ENCODE data around the gene JAML. TPM values are rescaled to one million over a fixed set of nuclear protein-coding genes. Genes with fewer than 3 reads are reported as not detected.

JAML gene
- total and polyA plus RNA-seq, 9 of the 15 experiments (the other 6 are each of a cell fraction or from before 2014, with no cell fraction given): 0.05 to 0.32 (median 0.22) TPM; not detected in 4

DNA sequence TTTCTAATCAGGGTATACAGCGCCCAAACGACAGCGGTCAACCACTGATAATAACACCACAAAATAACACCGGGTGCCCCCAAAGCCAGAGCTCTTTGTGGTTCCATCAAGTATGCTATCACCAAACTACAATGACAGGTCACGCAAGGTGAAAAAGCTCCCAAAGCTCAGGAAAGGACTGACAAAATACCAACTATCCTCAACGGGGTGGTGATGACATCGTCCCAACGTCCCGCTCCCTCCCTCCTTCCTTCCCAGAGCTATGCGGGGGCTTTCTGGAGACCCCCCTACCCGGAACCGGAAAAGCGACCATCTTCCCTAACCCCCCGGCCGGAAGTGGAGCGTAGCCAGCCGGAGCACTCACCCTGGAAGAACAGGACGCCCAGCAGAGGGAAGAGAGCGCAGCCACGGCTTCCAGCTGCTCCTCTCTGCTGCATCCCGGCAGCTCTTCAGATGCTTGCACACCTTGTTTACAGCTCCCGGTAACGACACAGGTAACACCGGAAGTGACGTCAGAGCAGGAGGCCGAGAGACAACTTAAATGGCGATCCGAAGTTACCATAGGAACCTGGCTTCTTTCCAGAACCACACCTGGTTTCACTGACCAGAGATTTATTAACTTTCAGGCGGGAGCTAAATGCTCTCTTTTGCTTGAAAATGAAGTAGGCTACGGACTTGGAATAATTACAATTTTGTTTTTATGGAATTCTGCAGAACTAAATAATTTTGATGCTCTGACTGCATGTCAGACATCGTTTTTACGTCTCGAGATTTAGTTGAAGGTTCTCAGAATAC lies 27.2 kb upstream of the JAML start, which contains the start of gene MPZL3 (continued):
- TF ChIP-seq, protein P1, sequence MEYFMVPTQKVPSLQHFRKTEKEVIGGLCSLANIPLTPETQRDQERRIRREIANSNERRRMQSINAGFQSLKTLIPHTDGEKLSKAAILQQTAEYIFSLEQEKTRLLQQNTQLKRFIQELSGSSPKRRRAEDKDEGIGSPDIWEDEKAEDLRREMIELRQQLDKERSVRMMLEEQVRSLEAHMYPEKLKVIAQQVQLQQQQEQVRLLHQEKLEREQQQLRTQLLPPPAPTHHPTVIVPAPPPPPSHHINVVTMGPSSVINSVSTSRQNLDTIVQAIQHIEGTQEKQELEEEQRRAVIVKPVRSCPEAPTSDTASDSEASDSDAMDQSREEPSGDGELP (CRISPR knock-in tag; IDR thresholded peaks at IDR 0.05; ENCODE audit: borderline replicate concordance): peak; percentile 67; the same call in 1 of the 2 replicates
- no peak for TF ChIP-seq POLR2H (tag; IDR thresholded peaks at IDR 0.05; ENCODE audit: low read depth)
- no peak for TF ChIP-seq HMGN3 (IDR thresholded peaks at IDR 0.05; ENCODE audit: borderline replicate concordance, extremely low read depth, insufficient read length, low read depth, low read length)
- TF ChIP-seq NFXL1 (CRISPR knock-in tag; IDR thresholded peaks at IDR 0.05): no peak
- TF ChIP-seq PATZ1 (CRISPR knock-in tag; IDR thresholded peaks at IDR 0.05; ENCODE audit: borderline replicate concordance): no peak
- TF ChIP-seq CREM (IDR thresholded peaks at IDR 0.05; ENCODE audit: low read depth): peak; percentile 96
- peak; percentile 92 for TF ChIP-seq NFRKB (IDR thresholded peaks at IDR 0.05; ENCODE audit: low read depth)
- TF ChIP-seq TCF15 (CRISPR knock-in tag; IDR thresholded peaks at IDR 0.05): no peak
- TF ChIP-seq EHMT2 (IDR thresholded peaks at IDR 0.05): peak; percentile 99
- 0 out of 2 replicates have a peak, but pooled peaks have one; percentile 38 for TF ChIP-seq ZNF583 (CRISPR knock-in tag; IDR thresholded peaks at IDR 0.05)
- TF ChIP-seq MTF1 (CRISPR knock-in tag; IDR thresholded peaks at IDR 0.05; ENCODE audit: borderline replicate concordance): no peak
- TF ChIP-seq ETV5 (CRISPR knock-in tag; IDR thresholded peaks at IDR 0.05; ENCODE audit: low read depth): peak; percentile 95
- no peak for TF ChIP-seq CLOCK (CRISPR knock-in tag; IDR thresholded peaks at IDR 0.05; ENCODE audit: borderline replicate concordance)
- TF ChIP-seq NBN (IDR thresholded peaks at IDR 0.05; ENCODE audit: low read depth): no peak
- TF ChIP-seq HDAC8 (tag; IDR thresholded peaks at IDR 0.05): peak; percentile 75; the same call in 1 of the 2 replicates
- TF ChIP-seq LEF1 (IDR thresholded peaks at IDR 0.05): no peak
- 0 out of 2 replicates have a peak, but pooled peaks have one; percentile 45 for TF ChIP-seq NCOA1 (IDR thresholded peaks at IDR 0.05; ENCODE audit: low read depth)
- TF ChIP-seq DDX20 (tag; IDR thresholded peaks at IDR 0.05; ENCODE audit: low read depth): no peak
- peak; percentile 44; the same call in 1 of the 2 replicates for TF ChIP-seq HLTF (IDR thresholded peaks at IDR 0.05)
- no peak for TF ChIP-seq ZNF668 (CRISPR knock-in tag; IDR thresholded peaks at IDR 0.05)
- TF ChIP-seq ATF1 (CRISPR knock-in tag; IDR thresholded peaks at IDR 0.05): no peak
- TF ChIP-seq ATF1 (tag; IDR thresholded peaks at IDR 0.05): peak; percentile 98
- TF ChIP-seq EZH2 (IDR thresholded peaks at IDR 0.05; ENCODE audit: borderline replicate concordance, low read depth, low read length): no peak
- peak; percentile 75 for TF ChIP-seq DIDO1 (tag; IDR thresholded peaks at IDR 0.05; ENCODE audit: low read depth)
